Adrenal gland (tissue), 5 donors: Measurements from ENCODE around the gene CIB4.

Source experiments
- POLR2A ChIP-seq, 2 donors: fragments of 450-650 bp; IDR thresholded peaks; one replicate each; pipeline ENCODE4 v1.6.1; 2017; ENCODE audit warnings: antibody characterized with exemption in 2 of 2, mild to moderate bottlenecking in 2 of 2, moderate library complexity in 1 of 2
- TF ChIP-seq, protein P1 (sequence below), 6 experiments: fragments of 450-650 bp in 4 of 6; fragments of 200-600 bp in 2 of 6; sonication (generic) in 1 of 6; IDR thresholded peaks; 1 replicate in 5 of 6; 2 replicates in 1 of 6; pipeline versions ENCODE4 v1.5.1 to v1.8.0; 2016 to 2021; ENCODE audit warnings: antibody characterized with exemption in 6 of 6, mild to moderate bottlenecking in 2 of 6, moderate library complexity in 1 of 6
- donor health status: DM: no; HTN: no; CAD: no.

DNA sequence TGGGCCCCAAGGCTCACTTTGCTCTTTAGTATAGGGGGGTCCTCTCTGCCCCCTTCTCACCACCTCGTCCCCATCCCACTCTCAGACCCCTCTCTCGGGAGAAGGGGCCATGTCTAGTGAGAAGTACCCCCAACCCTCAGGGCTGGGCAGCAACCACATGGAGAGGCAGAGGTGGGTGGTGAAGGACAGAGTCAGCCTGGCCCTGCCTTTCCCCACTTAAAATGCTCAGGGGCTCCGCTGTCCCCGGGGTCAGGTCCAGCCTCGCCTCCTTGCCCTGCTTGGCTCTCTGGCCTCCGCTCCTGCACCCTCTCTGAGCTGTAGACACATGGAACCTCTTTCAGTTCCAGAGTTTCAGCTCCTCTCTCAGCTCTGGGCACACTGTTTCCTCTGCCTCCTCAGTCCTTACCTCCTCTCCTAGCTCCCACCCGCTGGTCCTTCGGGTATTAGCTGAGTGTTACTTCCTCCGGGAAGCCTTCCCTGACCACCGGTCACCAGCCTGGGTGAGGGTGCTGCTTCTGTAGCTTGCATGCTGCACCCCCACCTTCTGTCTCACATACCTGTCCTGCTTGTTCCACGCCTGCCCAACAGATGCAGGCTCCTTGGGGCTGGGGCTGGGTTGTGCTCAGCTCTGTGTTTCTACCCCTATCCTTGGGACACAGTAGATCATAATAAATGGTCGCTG lies 83.8 kb downstream of the CIB4 start:
- TF ChIP-seq, protein P1, sequence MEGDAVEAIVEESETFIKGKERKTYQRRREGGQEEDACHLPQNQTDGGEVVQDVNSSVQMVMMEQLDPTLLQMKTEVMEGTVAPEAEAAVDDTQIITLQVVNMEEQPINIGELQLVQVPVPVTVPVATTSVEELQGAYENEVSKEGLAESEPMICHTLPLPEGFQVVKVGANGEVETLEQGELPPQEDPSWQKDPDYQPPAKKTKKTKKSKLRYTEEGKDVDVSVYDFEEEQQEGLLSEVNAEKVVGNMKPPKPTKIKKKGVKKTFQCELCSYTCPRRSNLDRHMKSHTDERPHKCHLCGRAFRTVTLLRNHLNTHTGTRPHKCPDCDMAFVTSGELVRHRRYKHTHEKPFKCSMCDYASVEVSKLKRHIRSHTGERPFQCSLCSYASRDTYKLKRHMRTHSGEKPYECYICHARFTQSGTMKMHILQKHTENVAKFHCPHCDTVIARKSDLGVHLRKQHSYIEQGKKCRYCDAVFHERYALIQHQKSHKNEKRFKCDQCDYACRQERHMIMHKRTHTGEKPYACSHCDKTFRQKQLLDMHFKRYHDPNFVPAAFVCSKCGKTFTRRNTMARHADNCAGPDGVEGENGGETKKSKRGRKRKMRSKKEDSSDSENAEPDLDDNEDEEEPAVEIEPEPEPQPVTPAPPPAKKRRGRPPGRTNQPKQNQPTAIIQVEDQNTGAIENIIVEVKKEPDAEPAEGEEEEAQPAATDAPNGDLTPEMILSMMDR (IDR thresholded peaks at IDR 0.05), result no peak
- no peak for TF ChIP-seq POLR2A (IDR thresholded peaks at IDR 0.05)
